PC-3 (cell line): Measurements from ENCODE around the gene ZNF43. TPM values are rescaled to one million over a fixed set of nuclear protein-coding genes. Genes with fewer than 3 reads are reported as not detected.
"Not testable (repeated sequence)": the region's sequence is repeated elsewhere in the genome, so short reads cannot be mapped to it uniquely, and the experiment has no call there.

Experiments
- ATAC-seq: fragments of 200-7000 bp; cut with Tn5 transposase; 2 replicates; pipeline ENCODE4 v1.9.1; 2020; ENCODE audit warnings: mild to moderate bottlenecking, moderate library complexity
- BruUV-seq: library from RNA; stranded (reverse); fragments of 400-500 nt; replicated peaks from 2 replicates; lab custom pipeline; 2021; lab: Mats Ljungman, UMichigan
- CTCF ChIA-PET: fragments of 300-600 bp; sonication (Branson Sonifier 250); formaldehyde crosslinking; loops from one replicate; lab custom pipeline; 2022; ENCODE audit warnings: antibody characterized with exemption; lab: Charles Lee
- POLR2A ChIA-PET: fragments of 300-600 bp; sonication (Branson Sonifier 250); formaldehyde crosslinking; loops from one replicate; lab custom pipeline; 2022; ENCODE audit warnings: antibody characterized with exemption; ENCODE audit not compliant: unreplicated experiment; lab: Charles Lee
- DNase-seq: peaks from one replicate; pipeline ENCODE4 v3.0.0-alpha.2; 2015
- H2AFZ ChIP-seq: fragments of 300-600 bp; sonication (generic); 2 replicates; pipeline ENCODE4 v1.6.0; 2016; ENCODE audit warnings: antibody characterized with exemption, low read length
- H3F3A ChIP-seq: fragments of 300-600 bp; sonication (generic); one replicate; pipeline ENCODE4 v1.6.0; 2017; ENCODE audit warnings: antibody characterized with exemption, low read length, control low read depth, mild to moderate bottlenecking; ENCODE audit not compliant: unreplicated experiment
- H3K27ac ChIP-seq: fragments of 300-600 bp; sonication (generic); 2 replicates; pipeline ENCODE4 v1.5.1; 2016; ENCODE audit warnings: mild to moderate bottlenecking, low read length
- H3K27me3 ChIP-seq: fragments of 300-600 bp; sonication (generic); 2 replicates; pipeline ENCODE4 v1.6.1; 2016; ENCODE audit warnings: low read length, mixed read lengths
- H3K36me3 ChIP-seq: fragments of 300-600 bp; sonication (generic); 2 replicates; pipeline ENCODE4 v1.6.1; 2016; ENCODE audit warnings: low read depth, mixed run types, low read length, mixed read lengths
- H3K4me1 ChIP-seq: fragments of 300-600 bp; sonication (generic); 2 replicates; pipeline ENCODE4 v1.5.1; 2016; ENCODE audit warnings: low read length; ENCODE audit not compliant: insufficient read depth
- H3K4me2 ChIP-seq: fragments of 300-600 bp; sonication (generic); 2 replicates; pipeline ENCODE4 v1.6.0; 2016; ENCODE audit warnings: low read length
- H3K4me3 ChIP-seq: fragments of 300-600 bp; sonication (generic); 2 replicates; pipeline ENCODE4 v1.5.1; 2016; ENCODE audit warnings: mild to moderate bottlenecking, low read length, mixed read lengths
- H3K79me2 ChIP-seq: fragments of 300-600 bp; sonication (generic); 2 replicates; pipeline ENCODE4 v1.6.1; 2017; ENCODE audit warnings: low read length, mixed read lengths
- H3K9ac ChIP-seq: fragments of 300-600 bp; sonication (generic); 2 replicates; pipeline ENCODE4 v1.6.0; 2016; ENCODE audit warnings: mild to moderate bottlenecking, low read length
- H3K9me2 ChIP-seq: fragments of 300-600 bp; sonication (generic); replicated peaks from 2 replicates; pipeline ENCODE4 v1.6.1; 2016; ENCODE audit warnings: mixed run types, low read length, mixed read lengths
- H3K9me3 ChIP-seq: fragments of 300-600 bp; sonication (generic); 2 replicates; pipeline ENCODE4 v1.6.1; 2016; ENCODE audit warnings: low read length, mixed read lengths
- H4K20me1 ChIP-seq: fragments of 300-600 bp; sonication (generic); 2 replicates; pipeline ENCODE4 v1.6.1; 2016; ENCODE audit warnings: low read length, mixed read lengths
- CTCF ChIP-seq: fragments of 300-600 bp; sonication (generic); conservative IDR thresholded peaks from 2 replicates; pipeline ENCODE4 v1.5.1; 2017; ENCODE audit warnings: antibody characterized with exemption, low read depth, mild to moderate bottlenecking, low read length
- EZH2 ChIP-seq: fragments of 300-600 bp; sonication (generic); IDR thresholded peaks from one replicate; pipeline ENCODE4 v1.6.1; 2017; ENCODE audit warnings: antibody characterized with exemption, mild to moderate bottlenecking, low read length; ENCODE audit not compliant: unreplicated experiment
- EZH2phosphoT487 ChIP-seq: fragments of 300-600 bp; sonication (generic); IDR thresholded peaks from 2 replicates; pipeline ENCODE4 v1.6.1; 2018; ENCODE audit warnings: mild to moderate bottlenecking, antibody characterized with exemption, low read length, borderline replicate concordance
- intact Hi-C: fragments of 100-400 bp; cut with micrococcal nuclease; formaldehyde crosslinking; loops from 2 replicates; pipeline ENCODE4 v1.9.0; 2023
- total RNA-seq: library from RNA; depleted of rRNA; stranded (reverse); fragments of >200 nt; gene quantifications from 2 replicates; pipeline ENCODE4 v1.2.3, GENCODE V29; 2014

ZNF43 gene
- total RNA-seq, 1 experiment from 2014 or later = 1.9 TPM

GRCh38 chr19:21824679-21825078, 11.3 kb downstream of the ZNF43 start:
- no peaks in the 10 kb centered on the region for H3K9me2 ChIP-seq
- H3K4me1 ChIP-seq = no peaks in the 10 kb centered on the region
- TF ChIP-seq EZH2 (no peak), EZH2phosphoT487 (no peak), CTCF (no peak)
- H3K9ac ChIP-seq = no peak overlapping the region
- ChIA-PET CTCF (no interaction called here), POLR2A (no interaction called here)
- no peak overlapping the region for H3K27ac ChIP-seq
- ATAC-seq (no peak), DNase-seq (no peak)
- no peak overlapping the region for H3K4me3 ChIP-seq
- intact Hi-C loops = no loop called here
- no TSS peak for BruUV-seq
- H3K4me2 ChIP-seq = no peak overlapping the region
- no peaks in the 10 kb centered on the region for H3K27me3 ChIP-seq
- no peaks in the 10 kb centered on the region for H3K79me2 ChIP-seq
- H2AFZ ChIP-seq = no peak overlapping the region
- H3K36me3 ChIP-seq = no peaks in the 10 kb centered on the region; the same call in 1 of the 2 replicates
- H3K9me3 ChIP-seq = peaks cover 28% of the 10 kb centered on the region
- H3F3A ChIP-seq = no peaks in the 10 kb centered on the region
- no peaks in the 10 kb centered on the region for H4K20me1 ChIP-seq

- ChIA-PET POLR2A (no interaction called here), CTCF (no interaction called here)
- ATAC-seq (no peak), DNase-seq (no peak)
- Histone ChIP-seq H3K27me3 (no peaks in the 10 kb centered on the region), H2AFZ (no peak overlapping the region), H3K27ac (no peak overlapping the region), H3K4me1 (no peaks in the 10 kb centered on the region), H3K9me3 (peaks cover 26% of the 10 kb centered on the region), H4K20me1 (no peaks in the 10 kb centered on the region), H3K9me2 (no peaks in the 10 kb centered on the region), H3K4me3 (no peak overlapping the region), H3K36me3 (no peaks in the 10 kb centered on the region; the same call in 1 of the 2 replicates), H3K4me2 (no peak overlapping the region), H3K79me2 (no peaks in the 10 kb centered on the region), H3F3A (no peaks in the 10 kb centered on the region), H3K9ac (no peak overlapping the region)
- no TSS peak for BruUV-seq
- intact Hi-C loops = no loop called here
- no peak for TF ChIP-seq EZH2
Observed at GRCh38 chr19:21823224-21823623, 12.8 kb downstream of the ZNF43 start.

- ChIA-PET POLR2A (no interaction called here), CTCF (no interaction called here)
- no peak overlapping the region for H3K27ac ChIP-seq
- no peaks in the 10 kb centered on the region for H3K79me2 ChIP-seq
- H3K4me1 ChIP-seq = no peaks in the 10 kb centered on the region
- no peaks in the 10 kb centered on the region for H3K27me3 ChIP-seq
- BruUV-seq = no TSS peak
- no peak overlapping the region for H3K4me2 ChIP-seq
- peaks cover 17% of the 10 kb centered on the region; the same call in 1 of the 2 replicates for H3K36me3 ChIP-seq
- DNase-seq (no peak), ATAC-seq (no peak)
- peaks cover 42% of the 10 kb centered on the region for H3K9me3 ChIP-seq
- no peaks in the 10 kb centered on the region for H3K9me2 ChIP-seq
- no peak for TF ChIP-seq CTCF
- no peak overlapping the region for H3K9ac ChIP-seq
- H3F3A ChIP-seq = no peaks in the 10 kb centered on the region
- H3K4me3 ChIP-seq = no peak overlapping the region
- H2AFZ ChIP-seq = no peak overlapping the region
- intact Hi-C loops = no loop called here
- no peaks in the 10 kb centered on the region for H4K20me1 ChIP-seq
Observed at GRCh38 chr19:21812448-21812847, 23.5 kb downstream of the ZNF43 start.

- H3K4me3 ChIP-seq, POLR2A ChIA-PET, H4K20me1 ChIP-seq, H2AFZ ChIP-seq, H3K27ac ChIP-seq, CTCF ChIA-PET, DNase-seq, H3K4me1 ChIP-seq, H3K79me2 ChIP-seq, H3K9ac ChIP-seq, H3F3A ChIP-seq, intact Hi-C loops, ATAC-seq, H3K9me2 ChIP-seq, BruUV-seq, H3K27me3 ChIP-seq, H3K4me2 ChIP-seq: not testable (repeated sequence)
- H3K9me3 ChIP-seq = peaks cover 56% of the 10 kb centered on the region
- H3K36me3 ChIP-seq = peaks cover 17% of the 10 kb centered on the region; the same call in 1 of the 2 replicates
Observed at GRCh38 chr19:21808400-21809000, 27.5 kb downstream of the ZNF43 start.
